Tibial artery (tissue), 4 donors: ENCODE data around the gene TKFC.
"Not testable (repeated sequence)": the region's sequence is repeated elsewhere in the genome, so short reads cannot be mapped to it uniquely, and the experiment has no call there.

Source experiments
- DNase-seq, 2 donors: peaks; one replicate each; pipeline ENCODE4 v3.0.0-alpha.2; 2019
- H3K27ac ChIP-seq, 2 donors: fragments of 200-600 bp; sonication (generic) in 1 of 2; 1 replicate in 1 of 2; 2 replicates in 1 of 2; pipeline ENCODE4 v1.5.1; 2018 to 2019; ENCODE audit warnings: mild to moderate bottlenecking in 1 of 2
- H3K27me3 ChIP-seq, 2 donors: fragments of 200-600 bp; sonication (generic) in 1 of 2; one replicate each; pipeline versions ENCODE4 v1.5.1 to v1.6.0; 2016 to 2019
- H3K36me3 ChIP-seq, 3 donors: fragments of 200-600 bp; sonication (generic) in 2 of 3; one replicate each; pipeline ENCODE4 v1.5.1; 2016 to 2019; ENCODE audit warnings: mild to moderate bottlenecking in 2 of 3
- H3K4me1 ChIP-seq, 4 donors: fragments of 200-600 bp; sonication (generic) in 2 of 4; 1 replicate in 3 of 4; 2 replicates in 1 of 4; pipeline ENCODE4 v1.5.1; 2016 to 2019
- H3K4me3 ChIP-seq, 2 donors: fragments of 200-600 bp; sonication (generic) in 1 of 2; 1 replicate in 1 of 2; 2 replicates in 1 of 2; pipeline ENCODE4 v1.5.1; 2018 to 2019; ENCODE audit warnings: mild to moderate bottlenecking in 2 of 2
- H3K9me3 ChIP-seq, 3 donors: fragments of 200-600 bp; sonication (generic) in 1 of 3; one replicate each; pipeline ENCODE4 v1.5.1; 2016 to 2019
- intact Hi-C: fragments of 100-400 bp; cut with DNase I; formaldehyde crosslinking; loops from one replicate; pipeline ENCODE4 v1.15.0; 2023; ENCODE audit warnings: low total_unique reads
- TF ChIP-seq, protein P1 (sequence below), 2 experiments: fragments of 200-600 bp in 1 of 2; fragments of 450-650 bp in 1 of 2; IDR thresholded peaks; one replicate each; pipeline ENCODE4 v1.5.1; 2017 to 2019; ENCODE audit warnings: antibody characterized with exemption in 2 of 2, mild to moderate bottlenecking in 1 of 2, moderate library complexity in 1 of 2

TKFC gene

DNA sequence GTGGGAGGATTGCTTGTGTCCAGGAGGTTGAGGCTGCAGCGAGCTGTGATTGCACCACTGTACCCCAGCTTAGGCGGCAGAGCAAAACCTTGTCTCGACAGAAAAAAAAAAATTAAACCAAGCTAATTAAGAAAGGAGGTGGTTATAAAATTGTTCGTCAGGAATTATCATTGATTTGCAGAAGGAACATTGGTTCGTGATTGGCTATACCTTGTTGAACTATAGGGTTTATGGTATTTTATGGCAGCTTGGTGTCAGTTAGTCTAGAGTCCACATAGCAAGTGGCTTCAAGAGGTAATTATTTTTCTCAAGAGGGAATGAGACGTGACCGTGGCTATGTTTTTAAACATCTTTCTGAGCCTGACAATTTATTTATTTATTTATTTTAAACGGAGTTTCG, 47.9 kb downstream of the TKFC start:
- Histone ChIP-seq H3K36me3 (peaks cover 0 to 6% (median 2%) of the 10 kb centered on the region in 3 donors), H3K27me3 (no peaks in the 10 kb centered on the region), H3K27ac (no peak overlapping the region), H3K4me1 (peaks cover 0 to 30% (median 16%) of the 10 kb centered on the region in 4 donors), H3K4me3 (no peak overlapping the region), H3K9me3 (no peaks in the 10 kb centered on the region)
- DNase-seq = no peak
- intact Hi-C loops = no loop called here
- TF ChIP-seq, protein P1, sequence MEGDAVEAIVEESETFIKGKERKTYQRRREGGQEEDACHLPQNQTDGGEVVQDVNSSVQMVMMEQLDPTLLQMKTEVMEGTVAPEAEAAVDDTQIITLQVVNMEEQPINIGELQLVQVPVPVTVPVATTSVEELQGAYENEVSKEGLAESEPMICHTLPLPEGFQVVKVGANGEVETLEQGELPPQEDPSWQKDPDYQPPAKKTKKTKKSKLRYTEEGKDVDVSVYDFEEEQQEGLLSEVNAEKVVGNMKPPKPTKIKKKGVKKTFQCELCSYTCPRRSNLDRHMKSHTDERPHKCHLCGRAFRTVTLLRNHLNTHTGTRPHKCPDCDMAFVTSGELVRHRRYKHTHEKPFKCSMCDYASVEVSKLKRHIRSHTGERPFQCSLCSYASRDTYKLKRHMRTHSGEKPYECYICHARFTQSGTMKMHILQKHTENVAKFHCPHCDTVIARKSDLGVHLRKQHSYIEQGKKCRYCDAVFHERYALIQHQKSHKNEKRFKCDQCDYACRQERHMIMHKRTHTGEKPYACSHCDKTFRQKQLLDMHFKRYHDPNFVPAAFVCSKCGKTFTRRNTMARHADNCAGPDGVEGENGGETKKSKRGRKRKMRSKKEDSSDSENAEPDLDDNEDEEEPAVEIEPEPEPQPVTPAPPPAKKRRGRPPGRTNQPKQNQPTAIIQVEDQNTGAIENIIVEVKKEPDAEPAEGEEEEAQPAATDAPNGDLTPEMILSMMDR (IDR thresholded peaks at IDR 0.05) = no peak

DNA sequence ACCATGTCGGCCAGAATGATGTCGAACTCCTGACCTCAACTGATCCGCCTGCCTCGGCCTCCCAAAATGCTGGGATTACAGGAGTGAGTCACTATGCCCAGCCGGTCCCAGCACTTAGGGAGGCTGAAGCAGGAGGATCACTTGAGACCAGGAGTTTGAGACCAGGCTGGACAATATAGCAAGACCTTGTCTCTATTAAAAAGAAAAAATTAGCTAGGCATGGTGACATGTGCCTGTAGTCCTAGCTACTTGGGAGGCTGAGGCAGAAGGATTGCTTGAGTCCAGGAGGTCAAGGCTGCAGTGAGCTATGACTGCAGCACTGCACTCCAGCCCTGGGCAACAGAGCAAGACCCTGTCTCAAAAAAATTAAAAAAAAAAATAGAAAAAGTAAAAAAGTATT, 50.8 kb downstream of the TKFC start:
- H3K4me3 ChIP-seq, H3K27me3 ChIP-seq, H3K36me3 ChIP-seq, H3K27ac ChIP-seq, DNase-seq, H3K9me3 ChIP-seq, intact Hi-C loops: not testable (repeated sequence)
- H3K4me1 ChIP-seq = peaks cover 0 to 19% (median 9%) of the 10 kb centered on the region in 4 donors

DNA sequence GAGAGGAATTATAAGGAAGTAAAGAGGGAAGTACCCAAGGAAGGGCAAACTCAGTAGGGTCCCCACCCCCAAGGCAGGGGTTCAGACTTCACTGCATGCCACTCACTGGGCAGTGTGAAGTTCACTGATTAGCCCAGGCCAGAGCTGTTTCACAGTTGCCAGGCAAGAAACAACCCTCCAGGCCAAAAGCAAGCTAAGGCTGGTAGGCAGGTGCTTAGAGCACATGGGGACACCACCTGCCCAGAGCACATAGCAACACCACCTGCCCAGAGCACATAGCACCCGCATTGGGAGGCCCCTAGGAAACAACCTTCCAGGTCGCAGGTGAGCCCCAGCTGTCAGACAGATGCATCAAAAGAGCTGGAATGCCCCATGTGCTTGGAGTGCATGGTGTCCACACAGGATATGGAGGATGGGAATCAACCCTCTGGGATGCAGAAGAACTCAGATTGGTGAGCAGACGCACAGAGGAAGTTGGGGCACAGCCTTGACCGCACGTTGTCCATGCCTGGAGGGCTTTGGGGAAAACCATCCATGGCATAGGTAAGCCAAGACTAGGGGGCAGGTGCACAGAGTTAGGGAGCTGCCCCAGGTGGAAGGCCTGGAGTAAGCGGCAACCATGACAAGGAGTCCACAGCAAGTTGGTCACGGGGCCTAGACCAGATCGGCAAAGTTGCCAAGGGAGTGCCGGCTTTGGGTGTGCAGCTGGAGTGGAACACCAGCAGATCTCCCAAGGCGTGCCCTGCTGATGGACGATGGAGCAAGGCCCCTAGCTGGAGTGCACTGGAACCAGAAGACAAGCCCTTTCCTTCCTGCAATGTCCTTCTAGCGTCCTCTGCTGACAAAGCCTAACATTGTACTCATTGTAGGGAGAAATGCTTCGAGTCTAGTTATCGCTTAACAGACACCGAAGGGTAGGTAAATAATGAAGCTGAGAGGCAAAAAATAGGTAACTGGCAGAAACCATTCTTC, 51.5 kb downstream of the TKFC start:
- Histone ChIP-seq H3K27ac (no peak overlapping the region), H3K27me3 (no peaks in the 10 kb centered on the region), H3K9me3 (no peaks in the 10 kb centered on the region), H3K4me1 (peaks cover 0 to 12% (median 2%) of the 10 kb centered on the region in 4 donors), H3K36me3 (peaks cover 0 to 4% (median 0%) of the 10 kb centered on the region in 3 donors), H3K4me3 (no peak overlapping the region)
- no peak for DNase-seq
- intact Hi-C loops = loop anchor here (1.0 kb wide), 1 partner anchor 51 kb away; the partner anchor contains the start of genes DDB1 and TKFC
- TF ChIP-seq, protein P1 (IDR thresholded peaks at IDR 0.05) = no peak

DNA sequence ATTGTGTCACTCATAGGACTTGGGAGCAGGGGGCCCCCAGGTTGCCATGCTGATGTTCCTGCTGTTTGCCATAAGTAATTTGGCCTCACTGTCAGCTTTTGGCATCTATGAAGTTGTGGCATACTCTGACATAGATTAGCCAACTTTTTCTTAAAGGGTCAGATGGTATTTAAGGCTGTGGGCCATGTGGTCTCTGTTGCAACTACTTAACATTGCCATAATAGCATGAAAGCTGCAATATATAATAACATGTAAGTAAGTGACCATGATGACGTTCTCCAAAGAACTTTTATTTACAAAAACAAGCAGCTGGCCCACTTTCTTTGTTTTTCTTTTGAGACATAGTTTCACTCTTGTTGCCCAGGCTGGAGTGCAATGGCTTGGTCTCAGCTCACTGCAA, 57.1 kb downstream of the TKFC start:
- TF ChIP-seq, protein P1 (IDR thresholded peaks at IDR 0.05) = no peak

DNA sequence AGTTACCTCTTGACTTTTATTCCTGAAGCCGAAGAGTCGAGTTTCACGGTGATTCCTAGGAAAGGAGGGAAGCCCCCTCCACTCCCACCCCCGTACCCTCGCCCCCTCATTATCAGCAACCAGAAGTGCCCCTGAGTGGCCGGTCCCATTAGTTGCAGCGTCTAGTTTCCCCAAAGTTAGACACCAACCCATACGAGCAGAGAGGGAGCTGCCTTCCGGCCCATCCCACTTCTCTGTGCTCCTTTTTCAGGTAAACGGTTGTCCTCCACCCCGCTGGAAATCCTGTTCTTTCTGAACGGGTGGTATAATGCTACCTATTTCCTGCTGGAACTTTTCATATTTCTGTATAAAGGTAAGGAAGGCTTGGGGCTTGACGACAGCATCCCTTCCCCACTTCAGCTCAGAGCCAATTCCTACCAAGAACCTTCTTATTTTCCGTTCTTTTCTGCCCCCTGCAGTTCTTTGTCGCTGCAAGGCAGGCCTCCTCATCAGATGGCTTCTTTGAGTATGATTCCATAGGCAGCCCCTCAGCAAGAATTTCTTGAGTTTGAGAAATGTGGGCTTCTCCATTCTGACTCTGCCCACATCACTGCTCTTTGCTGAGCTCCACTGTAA, 60.1 kb downstream of the TKFC start:
- Histone ChIP-seq H3K27me3 (no peaks in the 10 kb centered on the region), H3K27ac (peak overlapping the region; percentile 87 to 90), H3K4me1 (peaks cover 0 to 20% (median 14%) of the 10 kb centered on the region in 4 donors), H3K36me3 (peaks cover 9 to 36% (median 21%) of the 10 kb centered on the region in 3 donors), H3K4me3 (peak overlapping the region; percentile 92), H3K9me3 (no peaks in the 10 kb centered on the region)
- TF ChIP-seq, protein P1 (IDR thresholded peaks at IDR 0.05) = no peak
- intact Hi-C loops = no loop called here
- no peak for DNase-seq

More for the DNA sequence above, 57.1 kb downstream of the TKFC start:
- DNase-seq = no peak
- H3K36me3 ChIP-seq = peaks cover 0 to 8% (median 4%) of the 10 kb centered on the region in 3 donors
- intact Hi-C loops = no loop called here
- H3K4me3 ChIP-seq = no peak overlapping the region
- peaks cover 0 to 26% (median 16%) of the 10 kb centered on the region in 4 donors for H3K4me1 ChIP-seq
- no peaks in the 10 kb centered on the region for H3K27me3 ChIP-seq
- no peaks in the 10 kb centered on the region for H3K9me3 ChIP-seq
- H3K27ac ChIP-seq = no peak overlapping the region
